Measurements from ENCODE around the gene EIF2AK2.
A peak's percentile ranks its signal among the peaks of the same experiment; 100 is the strongest.
"Not testable (repeated sequence)": the region's sequence is repeated elsewhere in the genome, so short reads cannot be mapped to it uniquely, and the experiment has no call there.

Gene EIF2AK2

GRCh38 chr2:37156857-37157714 is at the start of gene EIF2AK2:
TSS of gene EIF2AK2 (minus strand) at chr2:37156980. CDS start at chr2:37147806, 9,174 bp downstream.
- FAIRE-seq = no peak

DNA sequence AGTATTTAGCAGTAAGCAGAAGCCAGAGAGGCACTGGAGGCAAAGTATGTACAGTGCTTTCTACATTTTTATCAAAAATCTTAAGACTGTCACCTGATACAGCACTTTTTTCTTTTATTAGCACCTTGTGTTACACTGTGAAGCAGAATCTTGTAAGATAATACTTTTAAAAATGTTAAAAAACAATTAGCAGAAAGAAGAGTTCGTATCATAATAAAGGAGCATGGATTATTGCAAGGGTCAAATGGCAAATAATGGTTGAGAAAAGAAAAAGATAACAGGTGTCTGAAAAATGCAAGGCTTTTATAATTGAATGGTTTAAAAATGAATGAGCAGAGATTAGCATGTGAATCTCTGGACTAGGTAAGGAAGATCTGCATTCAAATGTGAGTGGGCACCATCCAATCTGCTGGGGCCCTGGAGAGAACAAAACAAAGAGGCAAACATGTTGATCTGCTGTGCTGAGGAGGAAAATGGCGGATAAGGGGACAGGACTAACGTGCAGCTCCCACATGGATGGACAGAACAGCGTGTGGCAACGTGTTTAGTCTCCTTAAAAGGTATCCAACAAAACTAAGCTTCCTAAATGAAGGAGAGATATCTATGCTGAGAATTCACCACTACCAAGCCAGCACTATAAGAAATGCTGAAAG is 49.0 kb upstream of the EIF2AK2 start:
- FAIRE-seq (no peak), DNase-seq (ENCODE audit: insufficient read length, low spot score) (no peak)

More at GRCh38 chr2:37156857-37157714, at the start of gene EIF2AK2:
- peak; percentile 97 for DNase-seq (ENCODE audit: insufficient read length, low spot score)

DNA sequence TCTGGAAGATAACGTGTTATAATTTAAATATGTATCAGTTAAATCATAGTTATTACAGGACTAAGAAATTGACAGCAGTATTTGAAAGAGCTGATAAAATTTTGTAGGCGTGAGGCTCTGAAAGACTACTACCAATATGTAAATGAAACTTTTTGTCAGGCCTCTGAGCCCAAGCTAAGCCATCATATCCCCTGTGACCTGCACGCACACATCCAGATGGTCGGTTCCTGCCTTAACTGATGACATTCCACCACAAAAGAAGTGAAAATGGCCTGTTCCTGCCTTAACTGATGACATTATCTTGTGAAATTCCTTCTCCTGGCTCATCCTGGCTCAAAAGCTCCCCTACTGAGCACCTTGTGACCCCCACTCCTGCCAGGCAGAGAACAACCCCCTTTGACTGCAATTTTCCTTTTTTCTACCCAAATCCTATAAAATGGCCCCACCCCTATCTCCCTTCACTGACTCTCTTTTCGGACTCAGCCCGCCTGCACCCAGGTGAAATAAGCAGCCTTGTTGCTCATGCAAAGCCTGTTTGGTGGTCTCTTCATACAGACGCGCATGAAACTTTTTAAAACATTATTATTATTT is 48.4 kb upstream of the EIF2AK2 start:
- not testable (repeated sequence) for DNase-seq (ENCODE audit: insufficient read length, low spot score); FAIRE-seq

- DNase-seq (ENCODE audit: insufficient read length, low spot score) = no peak
- FAIRE-seq = no peak
Measured at GRCh38 chr2:37203708-37204107, 46.9 kb upstream of the EIF2AK2 start.

GRCh38 chr2:37201766-37202165 is 45.0 kb upstream of the EIF2AK2 start:
- no peak for FAIRE-seq
- no peak for DNase-seq (ENCODE audit: insufficient read length, low spot score)

DNA sequence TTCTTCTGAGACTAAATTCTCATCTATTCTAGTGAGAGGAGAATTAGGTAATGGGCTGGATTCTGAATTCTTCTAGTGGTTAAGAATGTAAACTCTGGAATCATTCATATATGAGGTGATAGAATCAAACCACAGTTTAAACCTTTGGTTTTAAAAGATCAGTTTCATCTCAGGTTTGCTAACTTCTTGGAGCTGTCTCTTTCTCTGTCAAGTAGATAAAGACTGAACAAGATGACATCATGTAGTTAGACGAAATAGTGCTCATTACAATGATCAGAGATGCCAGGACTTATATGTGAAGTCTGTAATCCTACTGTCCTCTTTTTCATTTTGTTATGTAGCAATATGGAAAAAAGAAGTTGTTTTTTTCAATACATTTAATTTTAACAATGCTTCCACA is 44.4 kb upstream of the EIF2AK2 start:
- DNase-seq (ENCODE audit: insufficient read length, low spot score) (no peak), FAIRE-seq (no peak)

GRCh38 chr2:37198681-37199065 is 41.9 kb upstream of the EIF2AK2 start:
- no peak for FAIRE-seq
- DNase-seq (ENCODE audit: insufficient read length, low spot score) = no peak

- DNase-seq (ENCODE audit: insufficient read length, low spot score) = peak; percentile 91
- FAIRE-seq = peak; percentile 76
Measured at GRCh38 chr2:37196320-37197195, 39.8 kb upstream of the EIF2AK2 start, which contains the start of gene CEBPZOS. TSS of gene CEBPZOS (plus strand) at chr2:37196496. CDS start at chr2:37199705, 3,209 bp downstream.

DNA sequence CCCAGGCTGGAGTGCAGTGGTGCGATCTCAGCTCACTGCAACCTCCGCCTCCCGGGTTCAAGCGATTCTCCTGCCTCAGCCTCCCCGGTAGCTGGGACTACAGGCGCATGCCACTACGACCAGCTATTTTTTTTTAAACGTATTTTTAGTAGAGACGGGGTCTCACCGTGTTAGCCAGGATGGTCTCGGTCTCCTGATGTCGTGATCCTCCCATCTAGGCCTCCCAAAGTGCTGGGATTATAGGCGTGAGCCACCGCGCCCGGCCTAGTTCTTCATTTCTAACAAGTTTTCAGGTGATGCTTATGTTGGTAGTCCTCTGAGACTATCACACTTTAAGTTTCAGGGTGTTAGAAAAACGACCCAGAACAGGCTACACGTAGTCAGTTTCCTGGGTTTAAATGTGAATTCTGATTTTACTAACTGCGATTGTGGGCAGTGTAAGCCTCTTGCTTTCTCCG is 39.1 kb upstream of the EIF2AK2 start:
- not testable (repeated sequence) for DNase-seq (ENCODE audit: insufficient read length, low spot score); FAIRE-seq

- no peak for DNase-seq (ENCODE audit: insufficient read length, low spot score)
- FAIRE-seq = no peak
Measured at GRCh38 chr2:37192551-37192950, 35.8 kb upstream of the EIF2AK2 start.

GRCh38 chr2:37191747-37192146 is 35.0 kb upstream of the EIF2AK2 start:
- DNase-seq (ENCODE audit: insufficient read length, low spot score) (no peak), FAIRE-seq (no peak)

DNA sequence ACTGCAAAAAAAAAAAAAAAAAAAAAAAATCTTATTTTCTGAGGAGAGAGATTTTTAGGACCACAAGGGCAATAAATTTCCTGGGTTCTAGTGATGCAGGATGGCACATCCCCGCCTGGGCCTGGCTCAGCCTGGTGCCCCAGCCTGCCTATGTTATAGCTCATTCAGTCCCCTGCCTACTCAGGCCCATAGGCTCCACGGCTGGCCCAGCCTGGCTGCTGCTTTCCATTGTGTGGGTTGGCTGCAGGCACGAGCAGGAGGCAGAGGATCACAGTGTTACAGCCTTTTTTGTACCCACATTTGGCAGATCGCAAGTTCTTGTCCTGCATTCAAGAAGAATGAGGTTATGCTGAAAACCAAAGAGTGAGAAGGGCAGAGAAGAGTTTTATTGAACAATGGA is 34.5 kb upstream of the EIF2AK2 start:
- FAIRE-seq = no peak

DNA sequence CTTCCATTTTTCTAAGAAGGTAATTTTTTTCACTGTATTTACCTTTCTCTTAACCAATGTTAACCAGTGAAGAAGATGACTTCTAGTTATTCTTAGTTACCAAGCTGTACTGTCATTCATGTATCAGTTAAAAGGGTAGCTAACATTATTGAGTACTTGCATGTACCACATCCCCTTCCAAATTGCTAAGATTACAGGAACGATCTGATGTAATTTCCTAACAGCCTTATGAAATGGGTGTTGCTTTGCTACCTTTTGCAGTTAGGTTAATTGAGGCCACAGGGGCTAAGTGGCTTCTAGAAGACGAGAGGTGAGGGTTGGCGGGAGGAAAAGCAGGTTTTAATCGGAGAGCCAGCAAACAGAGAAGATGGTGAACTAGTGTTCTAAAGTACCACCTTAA is 33.5 kb upstream of the EIF2AK2 start:
- DNase-seq (ENCODE audit: insufficient read length, low spot score) = no peak

More for the DNA sequence above, 34.5 kb upstream of the EIF2AK2 start:
- no peak for DNase-seq (ENCODE audit: insufficient read length, low spot score)

DNA sequence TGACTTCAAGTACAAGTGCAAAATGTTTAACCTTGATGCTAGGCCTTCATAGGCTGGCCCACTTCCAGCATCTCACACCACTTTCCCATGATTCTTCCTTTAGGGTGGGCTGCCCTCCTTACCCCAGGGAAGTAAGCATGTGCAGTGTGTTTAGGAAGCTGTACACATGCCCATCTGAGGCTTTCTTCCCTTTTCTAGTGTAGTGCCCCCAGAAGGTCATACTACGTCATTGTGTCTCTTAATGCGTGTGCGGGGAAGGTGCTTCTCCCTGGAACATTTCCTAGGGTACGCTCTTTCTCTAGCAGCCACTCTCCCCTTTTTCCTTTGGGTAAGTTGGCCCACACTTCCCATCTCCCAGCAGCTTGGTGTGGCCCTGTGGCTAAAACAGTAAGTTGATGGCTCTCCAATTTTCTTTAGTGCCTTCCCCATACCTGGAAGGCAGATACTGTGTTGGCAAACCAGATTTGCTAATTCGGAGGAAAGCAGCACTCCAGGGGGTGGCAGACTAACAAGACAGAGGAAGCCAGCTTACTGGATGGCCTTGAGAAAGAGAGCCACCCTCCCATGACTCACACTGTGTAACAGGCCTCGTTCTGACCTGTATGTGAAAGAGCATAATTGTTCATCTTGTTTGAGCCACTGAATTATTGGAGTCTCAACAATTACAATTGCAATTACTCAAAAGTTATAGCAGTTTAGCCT is 32.8 kb upstream of the EIF2AK2 start:
- FAIRE-seq (peak; percentile 63), DNase-seq (ENCODE audit: insufficient read length, low spot score) (peak; percentile 53)

More for the DNA sequence above, 33.5 kb upstream of the EIF2AK2 start:
- FAIRE-seq = no peak

DNA sequence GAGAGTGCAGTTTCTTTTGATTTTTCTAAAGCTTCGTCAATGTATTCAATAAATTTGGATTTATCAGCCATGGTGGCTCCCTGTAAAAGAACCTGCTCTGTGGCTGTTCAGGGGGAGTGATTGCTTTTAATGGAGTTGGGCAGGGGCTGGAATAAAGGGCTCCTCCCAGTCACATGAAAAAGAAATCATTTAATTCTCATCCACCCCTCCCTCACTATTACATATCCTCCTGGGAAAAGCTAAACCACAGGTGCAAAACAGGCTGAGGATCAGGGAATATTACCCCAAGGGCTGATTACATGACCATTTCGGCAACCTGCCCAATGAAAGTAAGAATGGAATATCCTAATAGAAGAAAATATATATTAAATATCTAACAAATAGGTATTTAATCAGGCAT is 31.8 kb upstream of the EIF2AK2 start, which contains the start of gene SULT6B1:
Gene SULT6B1 (minus strand): TSS at position 101 of the 400 bp plus-strand sequence. CDS start 30 bp downstream, at position 71.
- FAIRE-seq = no peak

DNA sequence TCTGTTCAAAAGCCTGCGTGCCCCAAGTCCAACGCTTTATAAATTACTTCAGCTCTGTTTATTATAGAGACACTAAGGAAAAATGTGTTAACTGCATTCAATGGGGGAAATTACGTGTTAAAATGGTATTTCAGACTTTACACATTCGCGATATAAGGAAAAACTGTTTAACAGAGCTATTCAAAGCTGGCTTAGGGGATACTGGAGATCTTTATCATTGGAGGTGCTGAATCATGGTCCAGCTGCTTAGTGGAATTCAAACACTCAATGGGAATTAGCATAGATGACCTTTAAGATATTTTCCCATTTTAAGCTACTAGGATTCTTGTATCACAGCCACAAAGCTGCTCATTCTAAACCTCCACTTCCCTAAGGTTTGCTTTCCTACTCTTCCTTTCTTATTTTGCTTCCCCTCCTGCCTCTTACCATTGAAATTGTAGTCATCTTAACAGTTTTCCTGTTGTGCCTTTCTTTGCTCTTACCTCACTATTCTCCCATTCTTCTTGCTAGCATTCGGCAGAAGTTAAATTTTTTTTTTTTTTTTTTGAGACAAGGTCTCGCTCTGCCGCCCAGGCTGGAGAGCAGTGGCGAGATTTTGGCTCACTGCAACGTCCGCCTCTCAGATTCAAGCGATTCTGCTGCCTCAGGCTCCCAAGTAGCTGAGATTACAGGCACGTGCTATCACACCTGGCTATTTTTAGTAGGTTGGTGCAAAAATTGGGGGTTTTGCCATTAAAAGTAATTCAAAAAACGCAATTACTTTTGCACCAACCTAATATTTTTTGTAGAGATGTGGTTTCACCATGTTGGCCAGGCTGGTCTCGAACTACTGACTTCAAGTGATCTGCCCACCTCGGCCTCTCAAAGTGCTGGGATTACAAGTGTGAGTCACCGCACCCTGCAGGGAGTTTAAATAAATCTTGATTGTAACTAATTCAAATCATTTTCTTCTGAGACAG is 25.2 kb upstream of the EIF2AK2 start:
- no peak for FAIRE-seq
- no peak for DNase-seq (ENCODE audit: insufficient read length, low spot score)

More for the DNA sequence above, 31.8 kb upstream of the EIF2AK2 start, which contains the start of gene SULT6B1:
- DNase-seq (ENCODE audit: insufficient read length, low spot score) = no peak

DNA sequence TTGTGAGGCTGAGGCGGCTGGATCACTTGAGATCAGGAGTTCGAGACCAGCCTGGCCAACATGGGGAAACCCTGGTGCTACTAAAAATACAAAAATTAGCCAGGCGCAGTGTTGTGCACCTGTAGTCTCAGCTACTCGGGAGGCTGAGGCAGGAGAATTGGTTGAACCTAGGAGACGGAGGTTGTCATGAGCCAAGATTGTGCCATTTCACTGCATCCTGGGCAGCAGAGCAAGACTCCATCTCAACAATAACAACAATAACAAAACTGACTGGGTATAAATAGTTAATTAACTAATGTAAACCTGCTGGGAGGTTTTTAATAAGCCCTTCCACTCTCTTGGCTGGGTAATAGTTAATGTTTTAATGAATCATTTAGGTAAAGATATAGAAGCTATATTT is 23.9 kb upstream of the EIF2AK2 start:
- no peak for FAIRE-seq

GRCh38 chr2:37180006-37180639 is 23.3 kb upstream of the EIF2AK2 start:
- DNase-seq (ENCODE audit: insufficient read length, low spot score) (no peak), FAIRE-seq (peak; percentile 51)

More for the DNA sequence above, 23.9 kb upstream of the EIF2AK2 start:
- DNase-seq (ENCODE audit: insufficient read length, low spot score) = no peak
